GM23338 (cell line): ENCODE measurements around the gene SRSF12.

ENCODE experiments used
- EZH2 ChIP-seq: fragments of 200-600 bp; sonication (generic); IDR thresholded peaks from one replicate; pipeline ENCODE4 v1.8.0; 2017; ENCODE audit warnings: antibody characterized with exemption, mild to moderate bottlenecking, low read depth; ENCODE audit not compliant: unreplicated experiment
- EZH2phosphoT487 ChIP-seq: fragments of 200-600 bp; sonication (generic); IDR thresholded peaks from one replicate; pipeline ENCODE4 v1.8.1; 2018; ENCODE audit warnings: antibody characterized with exemption; ENCODE audit not compliant: unreplicated experiment
- JUNB ChIP-seq: IDR thresholded peaks from one replicate; pipeline ENCODE4 v1.6.1; 2016; ENCODE audit warnings: antibody characterized with exemption; ENCODE audit not compliant: unreplicated experiment
- POLR2AphosphoS5 ChIP-seq: IDR thresholded peaks from 2 replicates; pipeline ENCODE4 v1.6.1; 2016; ENCODE audit warnings: antibody characterized with exemption, low read depth
- TF ChIP-seq, protein P1 (sequence below): IDR thresholded peaks from one replicate; pipeline ENCODE4 v1.6.1; 2018; ENCODE audit warnings: antibody characterized with exemption; ENCODE audit not compliant: unreplicated experiment
- TF ChIP-seq, protein P2 (sequence below), 2 experiments: fragments of 200-600 bp in 1 of 2; sonication (generic) in 1 of 2; conservative IDR thresholded peaks; 2 replicates each; pipeline versions ENCODE4 v1.5.1 to v1.6.1; 2016 to 2017; ENCODE audit warnings: antibody characterized with exemption in 2 of 2, low read depth in 2 of 2, mild to moderate bottlenecking in 2 of 2, moderate library complexity in 1 of 2

DNA sequence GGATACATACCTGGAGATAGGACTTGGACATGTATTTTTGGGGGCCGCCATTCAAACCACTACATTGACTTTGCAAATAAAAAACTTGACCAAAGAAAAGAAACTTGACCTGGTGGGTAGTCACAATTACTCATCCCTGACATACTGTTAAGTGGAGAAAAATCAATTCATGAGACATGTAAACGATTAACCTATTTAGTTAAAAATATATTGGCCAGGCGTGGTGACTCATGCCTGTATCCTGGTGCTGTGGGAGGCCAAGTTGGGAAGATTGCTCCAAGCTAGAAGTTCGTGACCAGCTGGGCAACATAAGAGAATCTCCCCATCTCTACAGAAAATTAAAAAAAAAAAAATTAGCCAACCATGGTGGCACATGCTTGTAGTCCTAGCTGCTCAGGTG is 2.5 kb upstream of the SRSF12 start:
- TF ChIP-seq EZH2 (no peak), EZH2phosphoT487 (no peak), JUNB (no peak), POLR2AphosphoS5 (no peak)
- TF ChIP-seq, protein P1, sequence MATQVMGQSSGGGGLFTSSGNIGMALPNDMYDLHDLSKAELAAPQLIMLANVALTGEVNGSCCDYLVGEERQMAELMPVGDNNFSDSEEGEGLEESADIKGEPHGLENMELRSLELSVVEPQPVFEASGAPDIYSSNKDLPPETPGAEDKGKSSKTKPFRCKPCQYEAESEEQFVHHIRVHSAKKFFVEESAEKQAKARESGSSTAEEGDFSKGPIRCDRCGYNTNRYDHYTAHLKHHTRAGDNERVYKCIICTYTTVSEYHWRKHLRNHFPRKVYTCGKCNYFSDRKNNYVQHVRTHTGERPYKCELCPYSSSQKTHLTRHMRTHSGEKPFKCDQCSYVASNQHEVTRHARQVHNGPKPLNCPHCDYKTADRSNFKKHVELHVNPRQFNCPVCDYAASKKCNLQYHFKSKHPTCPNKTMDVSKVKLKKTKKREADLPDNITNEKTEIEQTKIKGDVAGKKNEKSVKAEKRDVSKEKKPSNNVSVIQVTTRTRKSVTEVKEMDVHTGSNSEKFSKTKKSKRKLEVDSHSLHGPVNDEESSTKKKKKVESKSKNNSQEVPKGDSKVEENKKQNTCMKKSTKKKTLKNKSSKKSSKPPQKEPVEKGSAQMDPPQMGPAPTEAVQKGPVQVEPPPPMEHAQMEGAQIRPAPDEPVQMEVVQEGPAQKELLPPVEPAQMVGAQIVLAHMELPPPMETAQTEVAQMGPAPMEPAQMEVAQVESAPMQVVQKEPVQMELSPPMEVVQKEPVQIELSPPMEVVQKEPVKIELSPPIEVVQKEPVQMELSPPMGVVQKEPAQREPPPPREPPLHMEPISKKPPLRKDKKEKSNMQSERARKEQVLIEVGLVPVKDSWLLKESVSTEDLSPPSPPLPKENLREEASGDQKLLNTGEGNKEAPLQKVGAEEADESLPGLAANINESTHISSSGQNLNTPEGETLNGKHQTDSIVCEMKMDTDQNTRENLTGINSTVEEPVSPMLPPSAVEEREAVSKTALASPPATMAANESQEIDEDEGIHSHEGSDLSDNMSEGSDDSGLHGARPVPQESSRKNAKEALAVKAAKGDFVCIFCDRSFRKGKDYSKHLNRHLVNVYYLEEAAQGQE = no peak
- TF ChIP-seq, protein P2, sequence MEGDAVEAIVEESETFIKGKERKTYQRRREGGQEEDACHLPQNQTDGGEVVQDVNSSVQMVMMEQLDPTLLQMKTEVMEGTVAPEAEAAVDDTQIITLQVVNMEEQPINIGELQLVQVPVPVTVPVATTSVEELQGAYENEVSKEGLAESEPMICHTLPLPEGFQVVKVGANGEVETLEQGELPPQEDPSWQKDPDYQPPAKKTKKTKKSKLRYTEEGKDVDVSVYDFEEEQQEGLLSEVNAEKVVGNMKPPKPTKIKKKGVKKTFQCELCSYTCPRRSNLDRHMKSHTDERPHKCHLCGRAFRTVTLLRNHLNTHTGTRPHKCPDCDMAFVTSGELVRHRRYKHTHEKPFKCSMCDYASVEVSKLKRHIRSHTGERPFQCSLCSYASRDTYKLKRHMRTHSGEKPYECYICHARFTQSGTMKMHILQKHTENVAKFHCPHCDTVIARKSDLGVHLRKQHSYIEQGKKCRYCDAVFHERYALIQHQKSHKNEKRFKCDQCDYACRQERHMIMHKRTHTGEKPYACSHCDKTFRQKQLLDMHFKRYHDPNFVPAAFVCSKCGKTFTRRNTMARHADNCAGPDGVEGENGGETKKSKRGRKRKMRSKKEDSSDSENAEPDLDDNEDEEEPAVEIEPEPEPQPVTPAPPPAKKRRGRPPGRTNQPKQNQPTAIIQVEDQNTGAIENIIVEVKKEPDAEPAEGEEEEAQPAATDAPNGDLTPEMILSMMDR (conservative IDR thresholded peaks at IDR 0.05; ENCODE audit: low read depth in 2 of 2) = no peak
